GM12875 (cell line): Measurements from ENCODE around the gene OR7A10.
"Not testable (repeated sequence)": the region's sequence is repeated elsewhere in the genome, so short reads cannot be mapped to it uniquely, and the experiment has no call there.

Source experiments
- H3K4me3 ChIP-seq: one replicate; pipeline ENCODE4 v1.5.1; 2011; ENCODE audit warnings: low read depth, low read length, control low read depth
- CTCF ChIP-seq: IDR thresholded peaks from 2 replicates; pipeline ENCODE4 v1.5.1; 2011; ENCODE audit warnings: low read depth, mild to moderate bottlenecking, control low read depth, inconsistent platforms, low read length, moderate library complexity, borderline replicate concordance; ENCODE audit not compliant: insufficient read depth

OR7A10 gene

GRCh38 chr19:14796021-14796420, 52.7 kb downstream of the OR7A10 start:
- no peak for TF ChIP-seq CTCF
- H3K4me3 ChIP-seq: no peak overlapping the region

GRCh38 chr19:14795078-14795721, 53.5 kb downstream of the OR7A10 start:
- TF ChIP-seq CTCF: no peak
- H3K4me3 ChIP-seq: no peak overlapping the region

GRCh38 chr19:14792250-14792649, 56.5 kb downstream of the OR7A10 start:
- H3K4me3 ChIP-seq: not testable (repeated sequence)
